ENCODE data around the gene HOXD9. TPM values are rescaled to one million over a fixed set of nuclear protein-coding genes. Genes with fewer than 3 reads are reported as not detected.
A peak's percentile ranks its signal among the peaks of the same experiment; 100 is the strongest.

Gene HOXD9
- total RNA-seq, 1 donor = 0.36 TPM

DNA sequence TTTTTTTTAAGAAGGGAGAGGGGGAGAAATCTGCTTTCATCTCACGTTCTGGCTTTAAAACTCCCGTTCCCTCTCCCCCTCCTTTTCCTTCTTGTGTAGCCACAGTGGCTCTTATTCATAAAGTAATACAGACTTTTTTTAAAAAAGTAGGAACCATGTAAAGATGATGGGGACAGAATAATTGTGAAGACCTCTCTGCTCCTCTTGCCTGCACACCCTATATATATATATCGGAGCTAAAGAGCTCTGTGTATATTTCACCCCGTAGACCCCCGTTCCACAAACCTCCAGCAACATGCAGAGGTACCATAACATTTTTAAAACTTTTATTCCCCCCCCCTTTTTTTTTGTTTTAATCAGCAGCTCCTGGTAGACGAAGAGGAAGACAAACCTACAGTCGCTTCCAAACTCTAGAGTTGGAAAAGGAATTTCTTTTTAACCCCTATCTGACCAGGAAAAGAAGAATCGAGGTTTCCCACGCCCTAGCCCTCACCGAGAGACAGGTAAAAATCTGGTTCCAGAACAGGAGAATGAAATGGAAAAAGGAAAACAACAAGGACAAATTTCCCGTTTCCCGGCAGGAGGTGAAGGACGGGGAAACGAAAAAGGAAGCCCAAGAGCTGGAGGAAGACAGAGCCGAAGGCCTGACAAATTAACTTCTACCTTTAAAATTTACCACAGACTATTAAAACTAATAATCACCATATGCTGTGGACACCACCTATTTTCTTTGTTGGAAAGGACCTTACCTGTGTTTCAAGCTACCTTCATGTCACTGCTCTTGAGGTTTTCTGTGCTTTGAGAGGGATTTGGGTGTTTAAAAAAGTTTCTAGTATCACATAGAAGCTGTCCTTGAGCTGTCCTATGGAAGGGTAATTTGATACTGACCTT, 8.7 kb downstream of the HOXD9 start:
- Histone ChIP-seq H3K4me3 (ENCODE audit: insufficient read depth, low read length) (peak overlapping the region; percentile 78), H3K36me3 (ENCODE audit: insufficient read depth, low read length) (peaks cover 5% of the 10 kb centered on the region), H3K4me2 (ENCODE audit: insufficient read depth, low read length) (peak overlapping the region; percentile 94), H3K4me1 (ENCODE audit: insufficient read depth, low read length) (peaks cover 30% of the 10 kb centered on the region), H3K27ac (ENCODE audit: low read depth, low read length) (peak overlapping the region; percentile 56), H4K20me1 (ENCODE audit: insufficient read depth, low read length) (no peaks in the 10 kb centered on the region), H3K27me3 (ENCODE audit: insufficient read depth, low read length) (no peaks in the 10 kb centered on the region), H3K79me2 (ENCODE audit: insufficient read depth, low read length) (peaks cover 2% of the 10 kb centered on the region), H3K9me3 (ENCODE audit: low read depth, low read length) (no peaks in the 10 kb centered on the region), H2AFZ (ENCODE audit: low read length) (peak overlapping the region; percentile 86)
- TF ChIP-seq, protein P1, sequence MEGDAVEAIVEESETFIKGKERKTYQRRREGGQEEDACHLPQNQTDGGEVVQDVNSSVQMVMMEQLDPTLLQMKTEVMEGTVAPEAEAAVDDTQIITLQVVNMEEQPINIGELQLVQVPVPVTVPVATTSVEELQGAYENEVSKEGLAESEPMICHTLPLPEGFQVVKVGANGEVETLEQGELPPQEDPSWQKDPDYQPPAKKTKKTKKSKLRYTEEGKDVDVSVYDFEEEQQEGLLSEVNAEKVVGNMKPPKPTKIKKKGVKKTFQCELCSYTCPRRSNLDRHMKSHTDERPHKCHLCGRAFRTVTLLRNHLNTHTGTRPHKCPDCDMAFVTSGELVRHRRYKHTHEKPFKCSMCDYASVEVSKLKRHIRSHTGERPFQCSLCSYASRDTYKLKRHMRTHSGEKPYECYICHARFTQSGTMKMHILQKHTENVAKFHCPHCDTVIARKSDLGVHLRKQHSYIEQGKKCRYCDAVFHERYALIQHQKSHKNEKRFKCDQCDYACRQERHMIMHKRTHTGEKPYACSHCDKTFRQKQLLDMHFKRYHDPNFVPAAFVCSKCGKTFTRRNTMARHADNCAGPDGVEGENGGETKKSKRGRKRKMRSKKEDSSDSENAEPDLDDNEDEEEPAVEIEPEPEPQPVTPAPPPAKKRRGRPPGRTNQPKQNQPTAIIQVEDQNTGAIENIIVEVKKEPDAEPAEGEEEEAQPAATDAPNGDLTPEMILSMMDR (IDR thresholded peaks at IDR 0.05; ENCODE audit: extremely low read depth, low read depth, low read length) = no peak
- peak; percentile 82 for DNase-seq (ENCODE audit: insufficient read length, low spot score, missing footprints)

GRCh38 chr2:176131848-176132158, 9.3 kb downstream of the HOXD9 start:
- TF ChIP-seq, protein P1 (IDR thresholded peaks at IDR 0.05; ENCODE audit: extremely low read depth, low read depth, low read length) = no peak
- no peaks in the 10 kb centered on the region for H4K20me1 ChIP-seq (ENCODE audit: insufficient read depth, low read length)
- H3K4me1 ChIP-seq (ENCODE audit: insufficient read depth, low read length) = peaks cover 30% of the 10 kb centered on the region
- H3K79me2 ChIP-seq (ENCODE audit: insufficient read depth, low read length) = peaks cover 8% of the 10 kb centered on the region
- peak overlapping the region; percentile 94 for H3K4me2 ChIP-seq (ENCODE audit: insufficient read depth, low read length)
- H3K9me3 ChIP-seq (ENCODE audit: low read depth, low read length) = no peaks in the 10 kb centered on the region
- H3K27me3 ChIP-seq (ENCODE audit: insufficient read depth, low read length) = no peaks in the 10 kb centered on the region
- H3K36me3 ChIP-seq (ENCODE audit: insufficient read depth, low read length) = peaks cover 5% of the 10 kb centered on the region
- H2AFZ ChIP-seq (ENCODE audit: low read length) = no peak overlapping the region
- H3K4me3 ChIP-seq (ENCODE audit: insufficient read depth, low read length) = no peak overlapping the region
- DNase-seq (ENCODE audit: insufficient read length, low spot score, missing footprints) = no peak
- no peak overlapping the region for H3K27ac ChIP-seq (ENCODE audit: low read depth, low read length)

- H3K79me2 ChIP-seq (ENCODE audit: insufficient read depth, low read length) = peaks cover 14% of the 10 kb centered on the region
- no peak overlapping the region for H3K4me3 ChIP-seq (ENCODE audit: insufficient read depth, low read length)
- no peak overlapping the region for H3K4me2 ChIP-seq (ENCODE audit: insufficient read depth, low read length)
- H3K9me3 ChIP-seq (ENCODE audit: low read depth, low read length) = no peaks in the 10 kb centered on the region
- H3K27me3 ChIP-seq (ENCODE audit: insufficient read depth, low read length) = no peaks in the 10 kb centered on the region
- no peak for DNase-seq (ENCODE audit: insufficient read length, low spot score, missing footprints)
- no peak overlapping the region for H3K27ac ChIP-seq (ENCODE audit: low read depth, low read length)
- H4K20me1 ChIP-seq (ENCODE audit: insufficient read depth, low read length) = no peaks in the 10 kb centered on the region
- H2AFZ ChIP-seq (ENCODE audit: low read length) = no peak overlapping the region
- TF ChIP-seq, protein P1 (IDR thresholded peaks at IDR 0.05; ENCODE audit: extremely low read depth, low read depth, low read length) = no peak
- H3K4me1 ChIP-seq (ENCODE audit: insufficient read depth, low read length) = peaks cover 35% of the 10 kb centered on the region
- peaks cover 5% of the 10 kb centered on the region for H3K36me3 ChIP-seq (ENCODE audit: insufficient read depth, low read length)
These were observed 10.0 kb downstream of the HOXD9 start for GRCh38 chr2:176132205-176133171.
